GM12873 (cell line): ENCODE data around the gene AGTPBP1.

ENCODE experiments used
- CTCF ChIP-seq: IDR thresholded peaks from 2 replicates; pipeline ENCODE4 v1.5.1; 2012; ENCODE audit warnings: low read depth, mild to moderate bottlenecking, moderate library complexity, low read length, control low read depth; ENCODE audit not compliant: insufficient read depth; ENCODE audit errors: missing control alignments

Gene AGTPBP1

GRCh38 chr9:85559526-85559925 lies 182.2 kb downstream of the AGTPBP1 start:
- TF ChIP-seq CTCF, result no peak

DNA sequence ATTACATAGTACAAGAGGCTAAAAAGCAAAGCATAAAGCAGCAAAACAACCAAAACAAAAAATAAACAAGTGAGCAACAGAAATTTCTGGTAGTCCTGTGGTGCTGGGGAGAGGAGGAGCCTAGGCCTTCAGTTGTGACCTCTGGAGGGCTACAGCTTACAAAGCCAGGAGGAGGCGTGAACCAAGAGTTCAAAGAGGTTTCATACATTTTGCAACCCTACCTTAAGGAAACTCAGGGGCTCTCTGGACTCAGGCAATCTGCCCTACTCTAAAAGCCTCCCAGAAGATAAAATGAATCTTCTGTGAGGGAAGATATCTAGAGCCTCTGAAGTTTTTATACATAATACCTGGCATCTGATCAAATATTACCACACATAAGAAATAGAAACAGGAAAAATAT lies 187.4 kb downstream of the AGTPBP1 start:
- no peak for TF ChIP-seq CTCF

DNA sequence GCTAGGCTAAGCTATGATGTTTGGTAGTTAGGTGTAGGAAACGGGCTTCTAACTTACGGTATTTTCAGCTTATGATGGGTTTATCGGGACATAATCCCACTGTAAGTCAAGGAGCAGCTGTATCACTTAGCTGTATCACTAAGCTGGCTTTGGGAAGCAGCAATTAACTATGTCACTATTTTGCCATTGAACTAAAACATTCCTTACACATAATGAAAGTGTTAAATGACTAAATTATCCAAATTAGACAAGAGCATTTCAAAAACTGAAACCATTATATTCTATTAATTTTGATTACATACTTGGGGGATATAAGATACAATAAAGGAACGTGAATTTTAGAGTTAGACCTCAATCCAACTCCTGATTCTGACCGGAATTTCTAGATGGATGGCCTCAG lies 188.3 kb downstream of the AGTPBP1 start:
- no peak for TF ChIP-seq CTCF

DNA sequence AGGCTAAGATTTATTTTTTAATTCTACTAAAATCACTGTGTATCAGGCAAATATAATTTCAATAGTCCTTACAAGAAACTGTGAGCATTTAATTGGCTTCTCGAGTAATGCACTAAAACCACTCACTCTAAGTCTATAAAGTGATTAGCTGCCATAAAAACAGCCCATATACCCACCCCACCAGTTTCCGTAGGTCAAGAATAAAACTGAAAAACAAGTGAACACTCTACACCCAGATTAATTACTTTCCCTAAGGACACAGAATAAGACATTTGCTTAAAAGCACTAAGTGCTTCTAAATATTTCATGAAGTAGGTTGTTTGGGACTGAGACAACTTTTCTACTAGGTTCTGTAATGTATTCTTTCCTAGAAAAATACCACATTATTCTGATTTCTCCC lies 194.2 kb downstream of the AGTPBP1 start:
- no peak for TF ChIP-seq CTCF

- no peak for TF ChIP-seq CTCF
Observed at GRCh38 chr9:85543196-85543595, 198.6 kb downstream of the AGTPBP1 start.

DNA sequence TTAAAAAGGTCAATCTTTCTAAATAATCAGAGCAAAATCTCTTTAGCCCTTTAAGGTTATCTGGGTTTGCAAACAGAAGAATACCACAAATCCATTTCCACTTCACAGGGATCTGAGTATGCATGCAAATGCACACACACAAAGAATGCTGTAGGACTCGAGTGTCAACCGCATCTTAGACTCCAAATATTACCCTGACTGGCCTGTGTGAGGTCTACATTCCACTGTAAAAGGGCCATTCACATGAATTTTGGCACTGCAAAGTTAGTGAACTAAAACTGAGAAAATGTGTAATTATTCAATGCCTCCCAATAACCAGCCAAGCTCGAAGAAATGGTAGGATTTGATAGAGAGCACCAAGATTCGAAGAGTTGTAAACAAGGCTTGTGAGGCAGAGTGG lies 199.9 kb downstream of the AGTPBP1 start:
- TF ChIP-seq CTCF, result no peak

DNA sequence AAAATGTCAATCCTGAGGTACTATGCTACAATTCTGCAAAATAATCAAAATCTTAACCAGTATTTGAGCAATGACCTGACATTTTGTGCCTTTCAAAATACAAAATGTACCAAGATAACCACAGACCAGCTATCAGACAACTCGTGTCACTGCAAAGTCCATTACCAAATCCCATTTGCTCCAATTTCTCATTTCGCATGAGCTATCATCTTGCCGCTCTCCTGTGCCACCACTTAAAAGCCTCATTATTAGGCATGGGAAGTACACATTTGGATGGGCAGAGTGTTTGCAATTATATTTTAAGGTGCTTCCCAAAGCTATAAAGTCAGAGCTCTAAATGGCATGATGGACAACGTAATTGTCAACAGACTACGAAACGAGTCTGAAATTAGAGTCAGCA lies 205.2 kb downstream of the AGTPBP1 start:
- TF ChIP-seq CTCF, result no peak

GRCh38 chr9:85536076-85536475 lies 205.7 kb downstream of the AGTPBP1 start:
- TF ChIP-seq CTCF, result no peak
